Stimulated activated CD4-positive, alpha-beta T cell treated with anti-CD3 and anti-CD28 coated beads, TNF-alpha, amount 100 ng/mL, for 48 hours (primary cell): ENCODE data around the gene ITGA7.
"Not testable (repeated sequence)": the region's sequence is repeated elsewhere in the genome, so short reads cannot be mapped to it uniquely, and the experiment has no call there.

Source experiments
- DNase-seq, 3 donors: peaks; one replicate each; pipeline ENCODE4 v3.0.0-alpha.2; 2020; ENCODE audit warnings: low read depth in 3 of 3

The ITGA7 gene

DNA sequence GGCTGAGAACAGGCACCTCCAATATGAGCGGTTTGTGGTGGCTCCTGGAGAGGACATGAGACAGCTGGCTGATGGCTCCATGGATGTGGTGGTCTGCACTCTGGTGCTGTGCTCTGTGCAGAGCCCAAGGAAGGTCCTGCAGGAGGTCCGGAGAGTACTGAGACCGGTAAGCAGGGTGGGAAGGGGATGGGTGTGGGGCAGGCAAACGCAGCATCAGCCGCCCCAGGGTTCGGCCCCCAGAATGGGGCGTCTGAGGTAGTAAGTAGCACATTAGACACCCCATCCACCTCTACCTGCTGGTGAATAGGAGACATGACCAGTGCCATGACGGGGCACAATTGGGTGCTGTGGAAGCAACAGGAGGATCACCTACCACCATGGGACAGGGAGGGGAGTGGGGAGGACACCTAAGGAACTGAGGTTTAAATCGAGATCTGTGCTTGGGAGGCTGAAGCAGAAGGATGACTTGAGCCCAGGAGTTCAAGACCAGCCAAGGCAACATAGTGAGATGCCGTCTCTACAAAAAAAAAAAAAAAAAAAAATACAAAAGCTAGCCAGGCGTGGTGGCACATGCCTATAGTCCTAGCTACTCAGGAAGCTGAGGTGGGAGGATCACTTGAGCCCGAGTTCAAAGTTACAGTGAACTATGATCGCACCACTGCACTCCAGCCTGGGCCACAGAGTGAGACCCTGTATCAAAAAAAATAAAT, 25.5 kb downstream of the ITGA7 start:
- DNase-seq: no peak

DNA sequence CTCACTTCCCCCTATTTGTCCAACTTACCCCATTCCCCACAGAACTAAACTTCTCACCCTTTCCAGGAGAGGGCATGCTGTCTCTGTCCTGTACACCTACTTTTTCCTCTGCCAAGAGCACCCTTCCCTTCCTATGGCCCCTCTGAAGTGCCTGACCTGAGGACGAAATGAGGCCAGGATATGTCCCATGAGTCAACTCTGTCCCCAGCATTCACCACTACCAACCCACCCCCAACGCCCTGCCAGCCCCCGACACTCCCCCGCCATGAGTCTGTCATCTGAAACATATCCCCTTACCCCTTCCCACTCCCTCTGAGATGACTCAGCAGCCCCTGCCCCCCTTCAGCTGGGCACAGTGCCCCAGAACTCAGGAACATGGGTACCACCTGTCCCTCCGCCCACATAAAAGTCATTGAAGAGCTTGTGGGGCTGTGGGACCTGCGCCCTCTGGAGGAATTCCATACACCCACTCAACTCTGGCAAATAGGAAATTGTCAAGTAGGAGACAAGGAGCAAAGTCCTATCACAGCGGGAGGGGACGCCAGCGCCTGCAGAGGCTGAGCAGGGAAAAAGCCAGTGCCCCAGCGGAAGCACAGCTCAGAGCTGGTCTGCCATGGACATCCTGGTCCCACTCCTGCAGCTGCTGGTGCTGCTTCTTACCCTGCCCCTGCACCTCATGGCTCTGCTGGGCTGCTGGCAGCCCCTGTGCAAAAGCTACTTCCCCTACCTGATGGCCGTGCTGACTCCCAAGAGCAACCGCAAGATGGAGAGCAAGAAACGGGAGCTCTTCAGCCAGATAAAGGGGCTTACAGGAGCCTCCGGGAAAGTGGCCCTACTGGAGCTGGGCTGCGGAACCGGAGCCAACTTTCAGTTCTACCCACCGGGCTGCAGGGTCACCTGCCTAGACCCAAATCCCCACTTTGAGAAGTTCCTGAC, 26.3 kb downstream of the ITGA7 start:
- no peak for DNase-seq

DNA sequence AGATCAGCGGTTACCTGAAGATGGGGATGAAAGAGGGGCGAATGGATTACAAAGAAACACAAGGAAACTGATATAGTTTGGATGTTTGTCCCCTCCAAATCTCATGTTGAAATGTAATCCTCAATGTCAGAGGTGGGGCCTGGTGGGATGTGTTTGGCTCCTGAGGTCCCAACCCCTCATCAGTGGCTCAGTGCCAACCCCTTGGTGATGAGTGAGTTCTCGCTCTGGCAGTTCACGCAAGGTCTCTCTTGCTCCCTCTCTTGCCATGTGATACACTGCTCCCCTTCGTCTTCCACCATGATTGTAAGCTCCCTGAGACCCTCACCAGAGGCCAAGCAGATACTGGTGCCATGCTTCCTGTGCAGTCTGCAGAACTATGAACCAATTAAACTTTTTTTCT, 28.0 kb downstream of the ITGA7 start:
- DNase-seq: no peak

DNA sequence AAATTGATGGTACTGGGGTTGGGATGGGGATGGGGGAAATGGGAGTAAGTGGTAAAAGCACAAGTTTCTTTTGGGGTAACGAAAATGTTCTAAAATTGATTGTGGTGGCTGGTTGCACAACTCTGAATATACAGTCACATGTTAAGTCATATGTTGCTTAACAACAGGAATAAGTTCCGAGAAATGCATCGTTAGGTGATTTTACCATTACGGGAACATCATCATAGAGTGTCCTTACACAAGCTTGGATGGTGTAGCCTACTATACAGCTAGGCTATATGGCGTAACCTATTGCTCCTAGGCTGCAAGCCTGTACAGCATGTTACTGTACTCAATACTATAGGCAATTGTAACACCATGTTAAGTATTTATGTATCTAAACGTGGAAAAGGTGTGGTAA, 31.0 kb downstream of the ITGA7 start:
- DNase-seq: no peak

DNA sequence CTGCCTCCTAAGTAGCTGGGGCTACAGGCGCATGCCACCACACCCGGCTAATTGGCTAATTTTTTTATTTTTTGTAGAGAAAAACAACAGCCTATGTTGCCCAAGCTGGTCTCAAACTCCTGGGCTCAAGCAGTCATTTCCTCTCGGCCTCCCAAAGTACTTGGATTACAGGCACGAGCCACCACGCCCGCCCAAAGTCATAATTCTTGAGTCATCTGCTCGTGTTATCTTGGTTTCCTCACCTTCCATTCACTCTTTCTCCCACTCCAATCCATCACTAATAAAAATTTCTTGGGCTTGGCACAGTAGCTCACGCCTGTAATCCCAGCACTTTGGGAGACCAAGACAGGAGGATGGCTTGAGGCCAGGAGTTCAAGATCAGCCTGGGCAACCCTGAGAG, 32.0 kb downstream of the ITGA7 start:
- DNase-seq: no peak

DNA sequence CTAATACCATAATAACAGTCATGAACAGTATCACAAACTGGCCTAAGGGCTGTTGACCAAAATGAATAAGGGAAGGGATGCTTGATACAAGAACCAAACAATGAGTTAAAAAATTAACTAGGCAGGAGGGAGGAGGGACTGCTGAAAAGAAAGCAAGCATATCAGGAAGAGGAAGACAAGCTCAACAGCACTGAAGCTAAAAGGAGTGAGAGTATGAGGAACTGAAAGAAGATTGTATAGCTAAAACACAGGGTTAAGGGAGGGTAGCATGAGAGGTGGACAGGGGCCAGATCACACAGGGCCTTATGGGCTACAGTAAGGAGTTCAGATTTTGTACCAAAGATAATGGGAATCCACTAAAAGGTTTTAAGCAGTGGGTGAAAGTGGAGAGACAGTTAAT, 34.1 kb downstream of the ITGA7 start:
- no peak for DNase-seq

DNA sequence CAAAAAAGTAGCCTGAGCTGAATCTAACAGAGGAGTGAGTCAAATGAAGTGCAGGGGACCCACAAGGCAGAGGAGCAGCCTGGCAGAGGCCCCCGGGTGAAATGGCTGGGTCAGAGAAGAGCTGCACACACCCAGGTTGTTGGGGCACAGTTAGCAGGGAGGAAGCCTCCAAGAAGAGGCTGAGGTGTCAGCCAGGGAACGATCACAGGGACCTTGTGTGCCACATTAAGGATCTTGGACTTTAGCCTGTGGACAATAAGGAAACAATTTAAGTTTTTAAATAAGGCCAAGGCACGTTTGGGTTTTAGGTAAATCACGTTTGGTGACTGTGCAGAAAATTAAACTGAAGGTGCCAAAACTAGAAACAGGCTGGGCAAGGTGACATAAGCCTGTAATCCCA, 36.0 kb downstream of the ITGA7 start:
- DNase-seq: no peak

DNA sequence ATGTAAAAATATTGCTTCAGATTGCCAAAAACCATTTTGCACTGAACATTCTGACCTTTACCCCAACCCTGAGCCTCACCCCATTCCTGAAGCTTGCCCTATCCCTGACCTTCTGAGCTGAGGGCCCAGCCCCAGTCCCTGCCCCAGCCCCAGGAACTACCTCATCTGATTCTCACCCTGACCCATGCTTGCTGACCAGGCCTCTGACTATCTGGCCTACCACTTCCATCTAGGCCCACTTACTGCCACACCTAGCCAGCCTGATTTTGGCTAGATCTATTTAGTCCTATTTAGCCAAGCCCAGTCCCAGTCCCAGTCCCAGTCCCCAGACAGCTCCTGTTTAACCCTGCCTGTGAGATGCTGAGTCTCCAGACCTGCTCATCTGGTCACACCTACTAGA, 37.4 kb downstream of the ITGA7 start:
- no peak for DNase-seq

DNA sequence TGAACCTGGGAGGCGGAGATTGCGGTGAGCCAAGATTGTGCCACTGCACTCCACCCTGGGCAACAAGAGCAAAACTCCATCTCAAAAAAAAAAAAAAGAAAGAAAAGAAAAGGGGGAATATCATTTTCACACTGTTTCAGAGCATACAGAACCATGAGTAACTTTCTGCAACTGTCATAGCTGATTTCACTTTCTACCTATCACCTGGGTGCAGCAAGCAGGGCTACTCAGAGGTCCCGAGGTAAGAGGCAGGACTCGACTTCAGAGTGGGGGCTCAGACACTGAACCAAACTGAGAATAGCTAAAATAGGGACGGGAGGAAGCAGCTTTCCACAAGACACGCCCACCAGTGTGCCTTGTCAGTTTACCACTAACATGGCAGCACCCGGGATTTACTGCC, 41.2 kb downstream of the ITGA7 start:
- no peak for DNase-seq

DNA sequence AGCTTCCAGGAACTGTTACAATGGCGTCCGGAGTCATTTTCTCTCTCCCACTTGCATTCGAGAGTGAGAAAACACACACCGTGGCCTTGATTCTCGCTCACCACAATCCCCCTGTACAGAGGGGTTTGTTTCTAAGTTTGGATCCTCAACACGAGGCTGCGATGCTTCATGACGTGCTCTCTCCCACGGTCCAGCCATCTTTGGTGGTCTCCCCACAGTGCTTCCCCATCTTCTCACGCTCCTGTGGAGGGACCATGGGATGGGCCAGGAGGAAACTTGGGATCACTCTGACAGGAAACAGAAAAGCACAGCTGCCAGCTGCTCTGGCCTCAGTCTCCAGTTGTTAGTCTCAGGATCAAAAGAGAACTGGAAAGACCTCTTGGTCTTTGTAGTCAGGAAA, 42.9 kb downstream of the ITGA7 start:
- DNase-seq: no peak

DNA sequence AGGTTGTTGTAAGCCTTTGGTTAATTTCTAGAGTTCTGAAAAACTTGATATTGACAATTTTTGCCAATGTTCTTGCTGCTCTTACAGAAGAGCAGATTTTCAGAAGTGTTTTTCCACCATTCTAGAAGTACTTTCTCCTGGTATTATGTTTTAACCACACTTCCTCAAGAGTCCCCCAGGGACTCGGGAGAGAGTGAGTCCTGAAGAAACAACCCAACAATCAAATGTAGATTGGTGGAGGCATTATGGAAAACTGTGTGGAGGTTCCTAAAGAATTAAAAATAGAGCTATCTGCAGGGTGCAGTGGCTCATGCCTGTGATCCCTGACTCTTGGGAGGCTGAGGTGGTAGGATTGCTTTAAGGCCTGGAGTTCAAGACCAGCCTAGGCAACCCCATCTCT, 44.3 kb downstream of the ITGA7 start:
- no peak for DNase-seq

DNA sequence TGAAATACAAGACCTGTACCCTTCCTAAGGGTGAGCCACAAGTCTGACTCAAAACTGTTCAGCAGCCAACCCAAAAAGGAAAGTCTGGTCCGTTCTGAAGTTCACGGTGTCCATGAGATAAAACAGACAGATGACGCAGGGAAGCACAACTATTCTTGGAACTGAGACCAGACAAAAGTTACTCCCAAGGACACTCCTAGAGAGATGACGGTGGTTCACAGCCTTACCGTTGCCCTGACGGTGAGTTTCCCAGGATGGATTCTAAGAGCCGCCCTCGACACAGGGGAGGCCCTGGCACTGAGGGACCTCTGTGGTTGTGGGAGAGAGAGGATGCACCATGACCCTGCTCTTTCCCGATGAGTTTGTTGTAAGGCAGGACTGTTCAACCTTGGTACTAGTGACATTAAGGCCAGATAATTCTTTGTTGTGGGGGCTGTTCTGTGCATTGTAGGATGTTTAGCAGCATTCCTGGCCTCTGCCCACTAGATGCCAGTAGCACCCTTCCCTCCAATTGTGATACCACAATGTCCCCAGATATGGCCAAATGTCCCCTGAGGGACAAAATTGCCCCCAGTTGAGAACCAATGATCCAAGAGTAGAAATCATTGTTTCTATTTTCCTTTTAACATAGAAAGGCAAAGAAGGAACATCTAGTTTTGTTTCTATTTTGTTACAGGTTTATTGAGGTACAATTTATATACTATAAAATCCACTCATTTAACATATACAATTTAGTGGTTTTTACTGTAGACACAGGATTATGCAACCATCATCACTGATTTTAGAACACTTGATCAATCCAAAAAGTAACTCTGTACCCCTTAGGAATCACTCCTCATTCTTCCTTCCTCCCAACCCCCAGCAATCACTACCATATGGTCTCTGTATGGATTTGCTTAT, 48.0 kb downstream of the ITGA7 start:
- DNase-seq: no peak

DNA sequence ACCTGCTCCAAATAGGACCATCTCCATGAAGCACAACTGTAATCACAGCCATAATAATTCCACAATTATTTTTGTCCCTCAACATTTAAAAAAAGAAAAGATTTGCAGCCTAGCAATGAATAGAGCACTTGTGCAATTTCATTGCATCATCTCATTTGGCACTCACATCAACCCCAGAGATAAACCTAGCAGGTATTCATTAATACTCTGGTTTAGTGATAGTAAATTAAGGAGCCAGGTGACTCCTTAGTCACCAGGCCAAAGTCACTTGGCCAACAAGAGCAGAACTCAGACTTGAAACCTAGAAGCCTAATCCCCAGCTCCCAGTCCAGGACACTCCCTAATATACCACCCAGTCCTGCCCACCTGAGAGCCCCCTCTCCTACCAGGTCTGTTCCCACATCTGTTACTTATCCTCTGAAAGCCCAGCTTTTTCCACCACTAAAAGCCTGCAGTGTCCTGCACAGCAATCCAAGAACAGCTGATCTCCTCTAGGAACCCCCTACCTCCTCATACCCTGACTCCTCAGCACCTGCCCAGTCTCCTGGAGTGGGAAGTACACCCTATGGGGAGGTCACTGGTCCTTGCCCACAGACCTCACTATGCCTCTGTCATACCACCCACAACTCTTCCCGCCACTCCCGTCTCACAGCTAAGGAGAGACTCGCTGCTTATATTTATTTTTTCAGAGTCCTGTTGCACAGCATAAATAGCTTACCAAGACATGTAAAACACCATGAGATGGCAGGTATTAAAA, 48.9 kb downstream of the ITGA7 start:
- DNase-seq: no peak

DNA sequence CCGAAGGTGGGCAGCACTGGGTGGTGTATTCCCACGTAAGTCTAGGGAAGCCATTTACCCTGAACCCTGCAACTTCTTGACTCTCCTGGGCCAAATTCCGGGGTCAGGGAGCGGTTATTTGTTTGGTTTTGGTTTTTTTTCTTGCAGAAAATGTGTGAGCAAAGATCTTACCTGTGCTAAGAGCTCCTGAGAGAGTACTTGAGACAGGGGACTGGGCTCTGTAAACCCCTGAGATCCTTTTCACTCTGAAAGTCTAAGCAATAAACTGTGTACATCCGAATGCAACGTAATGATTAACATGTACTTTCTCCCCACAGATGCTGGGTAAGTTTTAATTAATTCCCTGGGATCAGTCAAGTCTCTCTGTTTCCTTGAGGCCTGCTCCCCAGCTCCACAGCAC, 49.5 kb downstream of the ITGA7 start:
- DNase-seq: no peak

DNA sequence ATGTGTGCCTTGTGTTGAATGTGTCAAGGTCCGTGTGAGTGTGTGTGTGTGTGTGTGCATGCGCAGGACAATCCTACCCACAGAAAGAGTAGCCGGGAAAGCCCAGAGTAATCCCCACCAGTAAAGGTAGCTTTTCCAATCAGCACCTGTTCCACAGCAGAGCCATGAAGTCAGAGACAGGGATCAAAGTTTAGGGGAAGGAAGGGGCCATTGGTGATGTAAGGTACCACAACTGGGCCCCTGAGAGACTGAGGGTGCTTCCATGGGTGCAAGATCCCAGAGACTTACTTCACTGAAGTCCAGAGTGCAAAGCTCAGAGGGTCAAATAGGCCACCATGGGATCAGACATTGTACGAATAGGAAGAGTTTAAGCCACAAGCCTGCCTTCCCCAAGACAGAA, 50.5 kb downstream of the ITGA7 start:
- no peak for DNase-seq

DNA sequence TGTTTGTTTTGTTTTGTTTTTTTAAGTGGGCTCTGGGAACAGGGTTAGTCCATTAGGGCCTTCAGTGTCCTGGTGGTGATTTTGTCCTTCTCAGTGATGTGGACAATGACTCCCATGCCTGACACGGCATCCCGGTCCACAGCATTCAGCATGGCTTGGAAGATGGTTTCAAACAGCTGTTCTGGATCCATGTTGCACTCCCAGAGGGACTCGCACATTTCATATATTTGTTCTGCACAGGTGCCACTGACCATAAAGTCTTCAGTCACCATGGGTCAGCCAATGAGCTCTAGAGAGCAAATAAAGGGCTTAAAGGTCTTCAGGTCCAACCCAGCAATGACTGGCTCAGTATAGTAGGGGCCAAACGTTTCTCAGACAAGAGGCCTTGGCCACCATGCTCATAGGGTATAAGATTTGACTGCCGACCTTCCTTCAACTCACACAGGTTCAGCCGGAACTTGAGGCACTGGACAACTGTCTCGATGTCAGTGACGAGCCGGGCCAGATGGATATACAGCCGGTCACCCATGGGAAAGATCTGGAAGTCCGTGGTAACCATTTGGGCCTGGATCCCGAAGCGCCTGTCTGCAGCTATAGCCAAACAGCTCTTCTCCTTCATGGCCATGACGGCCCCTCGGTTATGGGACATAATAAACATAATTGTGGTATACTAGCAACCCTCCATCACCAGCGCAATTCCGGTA, 53.0 kb downstream of the ITGA7 start:
- DNase-seq: no peak

DNA sequence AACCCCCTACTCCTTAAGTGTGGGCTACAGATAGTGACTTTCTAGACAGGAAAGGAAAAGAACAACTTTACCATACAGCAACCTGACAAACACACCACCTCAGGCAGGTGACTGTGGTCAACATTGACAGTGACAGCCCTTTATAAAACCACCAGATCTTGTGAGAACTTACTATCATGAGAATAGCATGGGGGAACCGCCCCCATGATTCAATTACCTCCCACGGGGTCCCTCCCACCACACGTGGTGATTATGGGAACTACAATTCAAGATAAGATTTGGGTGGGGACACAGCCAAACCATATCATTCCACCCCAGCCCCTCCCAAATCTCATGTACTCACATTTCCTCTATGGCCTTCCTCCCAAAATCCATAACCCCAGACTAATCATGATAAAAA, 54.7 kb downstream of the ITGA7 start:
- no peak for DNase-seq

DNA sequence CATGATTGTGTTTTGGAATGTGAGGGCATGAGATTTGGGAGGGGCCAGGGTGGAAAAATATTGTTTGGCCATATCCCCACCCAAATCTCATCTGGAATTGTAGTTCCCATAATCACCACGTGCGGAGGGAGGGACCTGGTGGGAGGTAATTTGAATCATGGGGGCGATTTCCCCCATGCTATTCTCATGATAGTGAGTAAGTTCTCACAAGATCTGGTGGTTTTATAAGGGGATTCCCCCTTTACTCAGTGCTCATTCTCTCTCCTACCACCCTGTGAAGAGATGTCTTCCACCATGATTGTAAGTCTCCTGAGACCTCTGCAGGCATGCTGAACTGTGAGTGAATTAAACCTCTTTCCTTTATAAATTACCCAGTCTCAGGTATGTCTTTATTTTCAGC, 55.4 kb downstream of the ITGA7 start:
- no peak for DNase-seq

DNA sequence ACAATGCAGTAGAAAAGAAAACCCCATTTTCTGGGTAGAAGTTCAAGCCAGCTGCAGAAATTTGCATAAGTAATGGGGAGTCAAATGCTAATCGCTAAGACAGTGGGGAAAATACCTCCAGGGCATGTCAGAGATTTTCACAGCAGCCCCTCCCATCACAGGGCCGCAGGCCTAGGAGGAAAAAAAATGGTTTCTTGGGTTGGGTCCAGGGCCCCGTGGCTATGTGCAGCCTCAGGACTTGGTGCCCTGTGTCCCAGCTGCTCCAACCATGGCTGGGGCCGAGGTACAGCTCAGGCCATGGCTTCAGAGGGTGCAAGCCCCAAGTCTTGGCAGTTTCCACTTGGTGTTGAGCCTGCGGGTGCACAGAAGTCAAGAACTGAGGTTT, 56.4 kb downstream of the ITGA7 start:
- DNase-seq: no peak

DNA sequence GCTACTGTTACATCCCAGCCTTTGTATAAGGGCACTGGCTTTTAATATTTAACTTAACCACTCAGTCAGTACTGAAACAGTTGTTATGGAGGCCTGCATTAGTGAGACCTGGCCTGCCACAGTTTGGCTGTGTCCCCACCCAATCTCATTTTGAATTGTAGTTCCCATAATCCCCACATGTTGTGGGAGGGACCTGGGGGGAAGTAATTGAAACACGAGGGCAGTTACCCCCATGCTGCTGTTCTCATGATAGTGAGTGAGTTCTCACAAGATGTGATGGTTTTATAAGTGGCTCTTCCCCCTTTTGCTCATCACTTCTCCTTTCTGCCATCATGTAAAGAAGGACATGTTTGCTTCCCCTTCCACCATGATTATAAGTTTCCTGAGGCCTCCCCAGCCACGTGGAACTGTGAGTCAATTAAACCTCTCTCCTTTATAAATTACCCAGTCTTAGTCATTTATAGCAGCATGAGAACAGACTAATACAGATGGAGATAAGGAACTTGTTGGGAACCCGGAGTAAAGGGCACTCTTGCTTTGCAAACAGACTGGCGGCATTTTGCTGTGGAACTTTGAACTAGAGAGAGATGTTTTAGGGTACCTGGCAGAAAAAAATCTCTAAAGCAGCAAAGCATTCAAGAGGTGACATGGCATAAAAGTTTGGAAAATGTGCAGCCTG, 56.9 kb downstream of the ITGA7 start:
- not testable (repeated sequence) for DNase-seq
